Hepatocyte (in vitro differentiated cells): ENCODE results near the gene PTCD3. TPM values are rescaled to one million over a fixed set of nuclear protein-coding genes. Genes with fewer than 3 reads are reported as not detected.

Experiments
- DNase-seq: peaks from one replicate; pipeline ENCODE4 v3.0.0-alpha.2; 2016; ENCODE audit warnings: low spot score
- H2AFZ ChIP-seq: fragments of 200-600 bp; sonication (generic); 2 replicates; pipeline ENCODE4 v1.6.0; 2016; ENCODE audit warnings: antibody characterized with exemption, mild to moderate bottlenecking
- H3K27ac ChIP-seq: fragments of 200-600 bp; sonication (generic); 2 replicates; pipeline ENCODE4 v1.5.1; 2016; ENCODE audit warnings: mild to moderate bottlenecking
- H3K27me3 ChIP-seq: fragments of 200-600 bp; sonication (generic); 2 replicates; pipeline ENCODE4 v1.6.1; 2016
- H3K36me3 ChIP-seq: fragments of 200-600 bp; sonication (generic); replicated peaks from 2 replicates; pipeline ENCODE4 v1.5.1; 2016; ENCODE audit warnings: low read depth; ENCODE audit not compliant: insufficient read depth
- H3K4me1 ChIP-seq: fragments of 200-600 bp; sonication (generic); 2 replicates; pipeline ENCODE4 v1.5.1; 2016; ENCODE audit warnings: mild to moderate bottlenecking, moderate library complexity; ENCODE audit not compliant: insufficient read depth
- H3K4me2 ChIP-seq: fragments of 200-600 bp; sonication (generic); 2 replicates; pipeline ENCODE4 v1.6.0; 2016
- H3K4me3 ChIP-seq: fragments of 200-600 bp; sonication (generic); 2 replicates; pipeline ENCODE4 v1.5.1; 2016; ENCODE audit warnings: mild to moderate bottlenecking
- H3K79me2 ChIP-seq: fragments of 200-600 bp; sonication (generic); 2 replicates; pipeline ENCODE4 v1.6.0; 2017; ENCODE audit warnings: mild to moderate bottlenecking
- H3K9me2 ChIP-seq: fragments of 200-600 bp; sonication (generic); replicated peaks from 2 replicates; pipeline ENCODE4 v1.6.0; 2017; ENCODE audit warnings: mild to moderate bottlenecking; ENCODE audit not compliant: insufficient read depth
- H3K9me3 ChIP-seq: fragments of 200-600 bp; sonication (generic); 2 replicates; pipeline ENCODE4 v1.5.1; 2016; ENCODE audit warnings: low read depth, mild to moderate bottlenecking
- H4K20me1 ChIP-seq: fragments of 200-600 bp; sonication (generic); 2 replicates; pipeline ENCODE4 v1.6.0; 2016; ENCODE audit warnings: mild to moderate bottlenecking; ENCODE audit not compliant: insufficient read depth, poor library complexity, severe bottlenecking
- EZH2 ChIP-seq: fragments of 200-600 bp; sonication (generic); IDR thresholded peaks from 2 replicates; pipeline ENCODE4 v1.6.1; 2016; ENCODE audit warnings: antibody characterized with exemption, mild to moderate bottlenecking, borderline replicate concordance
- EZH2phosphoT487 ChIP-seq: fragments of 200-600 bp; sonication (generic); IDR thresholded peaks from one replicate; pipeline ENCODE4 v1.6.1; 2018; ENCODE audit warnings: antibody characterized with exemption, mild to moderate bottlenecking, low read depth, moderate library complexity; ENCODE audit not compliant: unreplicated experiment, severe bottlenecking
- WGBS: methylation state at CpG from one replicate; pipeline ENCODE4 v1.1.6; 2016; ENCODE audit warnings: low lambda C conversion rate; ENCODE audit errors: missing lambda C conversion rate; 5-methylcytosine and 5-hydroxymethylcytosine counted together
- polyA plus RNA-seq: library from polyadenylated mRNA; unstranded; fragments of >200 nt; fragmentation: Nextera tagmentation; extraction: Ambion mirVana; gene quantifications from 2 replicates; pipeline ENCODE4 v1.2.1, GENCODE V29; 2016
- small RNA-seq: library from RNA; depleted of rRNA; stranded (forward); fragments of <200 nt; gene quantifications from one replicate; pipeline ENCODE3, GENCODE V24; 2014
- total RNA-seq: library from RNA; depleted of rRNA; stranded (reverse); fragments of >200 nt; gene quantifications from 2 replicates; pipeline ENCODE4 v1.2.3, GENCODE V29; 2014
- TF ChIP-seq, protein P1 (sequence below): fragments of 200-600 bp; sonication (generic); IDR thresholded peaks from 2 replicates; pipeline ENCODE4 v1.5.1; 2016; ENCODE audit warnings: antibody characterized with exemption, mild to moderate bottlenecking; ENCODE audit not compliant: poor library complexity

Gene PTCD3
- total and polyA plus RNA-seq, 2 experiments from 2014 or later: 54.2 to 92.1 TPM

DNA sequence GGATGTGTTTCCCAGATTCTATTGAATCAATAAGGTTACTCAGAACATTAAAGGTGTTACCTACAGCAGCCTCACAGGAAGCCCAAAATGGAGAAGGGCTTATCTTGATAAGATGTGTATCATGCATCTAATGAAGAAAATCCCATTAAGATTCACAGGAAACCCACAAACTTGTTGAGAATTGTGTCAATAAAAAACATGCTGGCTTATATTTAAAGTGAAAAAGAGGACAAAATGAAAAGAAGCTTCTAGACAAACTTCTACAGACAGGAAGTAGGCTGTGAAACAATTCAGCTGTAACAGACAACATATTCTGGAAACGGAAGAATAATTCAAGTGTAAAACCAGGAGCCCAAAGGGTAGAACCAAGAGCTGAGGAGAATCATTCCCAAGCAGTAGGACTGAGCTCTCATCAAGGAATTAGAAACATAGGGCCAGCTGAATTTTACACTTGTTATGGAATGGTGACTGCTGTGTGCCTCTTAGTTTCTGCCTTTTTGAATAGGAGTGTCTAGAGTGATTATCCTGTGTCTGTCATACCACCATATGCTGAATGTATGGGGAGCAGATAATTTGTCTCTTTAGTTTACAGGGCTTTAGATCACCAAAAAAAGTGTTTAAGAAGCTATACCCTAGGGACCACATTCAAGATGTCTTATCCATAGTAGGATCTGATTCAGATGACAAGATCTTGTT is 79.6 kb downstream of the PTCD3 start:
- TF ChIP-seq EZH2phosphoT487: no peak
- TF ChIP-seq, protein P1, sequence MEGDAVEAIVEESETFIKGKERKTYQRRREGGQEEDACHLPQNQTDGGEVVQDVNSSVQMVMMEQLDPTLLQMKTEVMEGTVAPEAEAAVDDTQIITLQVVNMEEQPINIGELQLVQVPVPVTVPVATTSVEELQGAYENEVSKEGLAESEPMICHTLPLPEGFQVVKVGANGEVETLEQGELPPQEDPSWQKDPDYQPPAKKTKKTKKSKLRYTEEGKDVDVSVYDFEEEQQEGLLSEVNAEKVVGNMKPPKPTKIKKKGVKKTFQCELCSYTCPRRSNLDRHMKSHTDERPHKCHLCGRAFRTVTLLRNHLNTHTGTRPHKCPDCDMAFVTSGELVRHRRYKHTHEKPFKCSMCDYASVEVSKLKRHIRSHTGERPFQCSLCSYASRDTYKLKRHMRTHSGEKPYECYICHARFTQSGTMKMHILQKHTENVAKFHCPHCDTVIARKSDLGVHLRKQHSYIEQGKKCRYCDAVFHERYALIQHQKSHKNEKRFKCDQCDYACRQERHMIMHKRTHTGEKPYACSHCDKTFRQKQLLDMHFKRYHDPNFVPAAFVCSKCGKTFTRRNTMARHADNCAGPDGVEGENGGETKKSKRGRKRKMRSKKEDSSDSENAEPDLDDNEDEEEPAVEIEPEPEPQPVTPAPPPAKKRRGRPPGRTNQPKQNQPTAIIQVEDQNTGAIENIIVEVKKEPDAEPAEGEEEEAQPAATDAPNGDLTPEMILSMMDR: no peak
- no peak for TF ChIP-seq EZH2
- H3K9me2 ChIP-seq: no peaks in the 10 kb centered on the region
- H3K4me2 ChIP-seq: no peak overlapping the region
- peak overlapping the region; percentile 28 for H3K27ac ChIP-seq
- H3K4me3 ChIP-seq: no peak overlapping the region
- H3K79me2 ChIP-seq: peaks cover 100% of the 10 kb centered on the region
- WGBS: 76% methylated on average over 1 of the region's 1 CpG
- DNase-seq: no peak
- no peaks in the 10 kb centered on the region for H3K4me1 ChIP-seq
- no peaks in the 10 kb centered on the region for H3K36me3 ChIP-seq
- H4K20me1 ChIP-seq: peaks cover 19% of the 10 kb centered on the region
- H3K27me3 ChIP-seq: no peaks in the 10 kb centered on the region
- H3K9me3 ChIP-seq: no peaks in the 10 kb centered on the region
- no peak overlapping the region for H2AFZ ChIP-seq

DNA sequence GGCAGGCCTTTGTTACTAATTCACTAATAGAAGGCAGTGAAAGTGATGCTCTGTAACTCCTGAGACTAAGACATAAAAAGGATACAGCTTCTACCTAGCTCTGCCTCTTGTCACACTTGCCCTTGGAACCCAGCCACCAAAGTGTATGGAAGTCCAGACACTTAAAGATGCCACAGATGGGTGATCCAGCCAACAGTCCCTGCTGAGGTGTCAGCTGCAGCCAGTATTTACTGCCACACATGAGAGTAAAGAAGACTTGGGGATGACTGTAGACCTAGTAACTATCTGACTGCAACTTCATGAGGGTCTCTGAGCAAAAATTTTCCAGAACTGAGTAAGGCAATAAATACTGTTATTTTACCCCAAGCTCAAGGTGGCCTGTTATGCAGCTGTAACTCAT is 80.4 kb downstream of the PTCD3 start:
- Histone ChIP-seq H3K4me2 (no peak overlapping the region), H3K36me3 (no peaks in the 10 kb centered on the region), H3K9me3 (no peaks in the 10 kb centered on the region), H3K4me3 (no peak overlapping the region), H3K9me2 (no peaks in the 10 kb centered on the region), H3K79me2 (peaks cover 100% of the 10 kb centered on the region), H4K20me1 (peaks cover 19% of the 10 kb centered on the region), H3K27ac (no peak overlapping the region), H2AFZ (no peak overlapping the region), H3K4me1 (no peaks in the 10 kb centered on the region), H3K27me3 (no peaks in the 10 kb centered on the region)
- DNase-seq: no peak
- no peak for TF ChIP-seq EZH2
- no peak for TF ChIP-seq EZH2phosphoT487
- TF ChIP-seq, protein P1: no peak

DNA sequence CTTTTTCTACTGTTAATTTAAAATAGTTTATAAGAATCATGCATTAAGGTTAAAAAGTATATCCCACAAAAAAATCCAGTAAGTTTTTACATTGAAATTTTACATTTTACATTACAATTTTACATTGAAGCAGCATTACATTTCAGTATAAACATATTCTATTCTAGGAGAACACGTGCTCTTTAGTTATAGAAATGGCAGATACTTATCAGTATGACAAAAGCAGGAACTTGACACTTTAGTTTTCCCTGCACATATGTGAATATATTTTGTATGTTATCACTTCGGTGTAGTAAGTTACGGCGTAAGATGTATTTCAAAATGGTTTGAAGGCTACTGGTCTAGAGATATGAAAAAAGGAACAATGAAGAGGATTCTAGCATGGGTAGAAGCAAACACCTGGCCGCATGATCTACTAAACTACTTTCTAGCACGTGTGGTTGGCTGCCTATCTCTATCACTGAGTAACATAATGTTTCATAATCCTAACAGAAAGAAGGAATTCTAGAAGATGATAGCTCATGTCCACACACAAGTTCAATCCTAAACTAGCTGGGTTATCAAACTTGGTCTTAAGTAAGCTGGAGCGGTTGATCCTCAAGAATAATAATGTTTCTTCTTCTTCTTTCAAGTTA is 83.9 kb downstream of the PTCD3 start:
- Histone ChIP-seq H3K27me3 (no peaks in the 10 kb centered on the region), H2AFZ (no peak overlapping the region), H3K79me2 (peaks cover 97% of the 10 kb centered on the region), H3K4me1 (peaks cover 11% of the 10 kb centered on the region), H3K27ac (no peak overlapping the region), H3K9me3 (no peaks in the 10 kb centered on the region), H3K9me2 (no peaks in the 10 kb centered on the region), H3K36me3 (no peaks in the 10 kb centered on the region), H3K4me2 (no peak overlapping the region), H4K20me1 (peaks cover 44% of the 10 kb centered on the region), H3K4me3 (no peak overlapping the region)
- no peak for TF ChIP-seq EZH2phosphoT487
- TF ChIP-seq EZH2: no peak
- TF ChIP-seq, protein P1: no peak
- WGBS: 91% methylated on average over 7 of the region's 7 CpGs
- no peak for DNase-seq

Small RNAs within 50 kb of the gene (small RNA-seq; reads per million reads assigned to genes)
- gene RF00019 (not detected), gene SNORD94 (1,625 reads per million, percentile 99 among the genes with 10 or more reads in this experiment)

Other genes starting within 250 kb of the PTCD3 start
- 25.6 and 36.5 TPM in 2 replicates for gene ST3GAL5, start 217.2 kb upstream of the PTCD3 start, total RNA-seq
- 24.4 and 24.7 TPM in 2 replicates for gene ST3GAL5, start 217.2 kb upstream of the PTCD3 start, polyA plus RNA-seq
- gene POLR1A, start 349 bp upstream of the PTCD3 start, total RNA-seq: 19.0 and 19.1 TPM in 2 replicates
- gene POLR1A, start 349 bp upstream of the PTCD3 start, polyA plus RNA-seq: 6.3 and 7.8 TPM in 2 replicates
- gene IMMT, start 89.2 kb downstream of the PTCD3 start, total RNA-seq: 60.1 and 63.2 TPM in 2 replicates
- gene IMMT, start 89.2 kb downstream of the PTCD3 start, polyA plus RNA-seq: 67.9 and 70.7 TPM in 2 replicates
- 22.4 and 33.1 TPM in 2 replicates for gene MRPL35, start 93.2 kb downstream of the PTCD3 start, total RNA-seq
- gene MRPL35, start 93.2 kb downstream of the PTCD3 start, polyA plus RNA-seq: 23.9 and 36.8 TPM in 2 replicates
- gene REEP1, start 231.4 kb downstream of the PTCD3 start, total RNA-seq: 24.2 and 26.5 TPM in 2 replicates
- gene REEP1, start 231.4 kb downstream of the PTCD3 start, polyA plus RNA-seq: 20.8 and 21.5 TPM in 2 replicates